NT2/D1 (cell line): ENCODE data around the gene ADGRD1.

Source experiments
- DNase-seq: peaks from one replicate; pipeline ENCODE4 v3.0.0-alpha.2; 2011; ENCODE audit warnings: low read depth, low spot score
- H3K27me3 ChIP-seq: 2 replicates; pipeline ENCODE4 v1.6.0; 2011; ENCODE audit warnings: mild to moderate bottlenecking; ENCODE audit not compliant: insufficient read length, insufficient read depth
- H3K36me3 ChIP-seq: 2 replicates; pipeline ENCODE4 v1.6.1; 2011; ENCODE audit warnings: mild to moderate bottlenecking, low read length, mixed read lengths; ENCODE audit not compliant: insufficient read depth, insufficient read length
- H3K4me1 ChIP-seq: 2 replicates; pipeline ENCODE4 v1.5.1; 2011; ENCODE audit not compliant: insufficient read depth, insufficient read length
- H3K4me3 ChIP-seq: 2 replicates; pipeline ENCODE4 v1.5.1; 2011; ENCODE audit warnings: low read depth; ENCODE audit not compliant: insufficient read length
- H3K9ac ChIP-seq: 2 replicates; pipeline ENCODE4 v1.6.0; 2011; ENCODE audit warnings: low read depth; ENCODE audit not compliant: insufficient read length
- H3K9me3 ChIP-seq: 2 replicates; pipeline ENCODE4 v1.5.1; 2011; ENCODE audit warnings: mild to moderate bottlenecking, low read length; ENCODE audit not compliant: insufficient read depth
- SUZ12 ChIP-seq: IDR thresholded peaks from 2 replicates; pipeline ENCODE4 v1.6.1; 2011; ENCODE audit not compliant: insufficient read length, insufficient read depth; ENCODE audit errors: extremely low read depth
- YY1 ChIP-seq: IDR thresholded peaks from 2 replicates; pipeline ENCODE4 v1.6.1; 2011; ENCODE audit not compliant: insufficient read length, insufficient read depth
- ZNF274 ChIP-seq: IDR thresholded peaks from 2 replicates; pipeline ENCODE4 v1.6.1; 2011; ENCODE audit warnings: mild to moderate bottlenecking, low read depth, low read length

Gene ADGRD1

DNA sequence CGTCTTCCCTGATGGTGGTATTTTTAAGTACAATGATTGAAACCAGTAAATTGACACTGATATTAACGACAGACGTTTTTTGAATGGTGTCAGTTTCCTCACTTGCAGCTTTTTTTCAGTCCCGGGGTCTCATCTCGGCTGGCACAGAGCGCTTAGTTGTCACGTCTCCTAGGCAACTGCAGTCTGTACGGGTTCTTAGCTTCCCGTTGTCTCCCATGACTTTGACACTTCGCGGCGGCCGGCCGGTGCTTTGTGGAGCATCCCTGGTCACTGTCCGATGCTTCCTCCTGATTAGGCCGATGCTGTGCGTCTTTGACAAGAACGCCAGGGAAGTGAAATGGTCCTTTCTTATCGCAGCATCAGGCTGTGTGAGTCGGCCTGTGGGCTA lies 67.4 kb downstream of the ADGRD1 start:
- Histone ChIP-seq H3K9ac (no peak overlapping the region), H3K27me3 (no peaks in the 10 kb centered on the region), H3K4me1 (no peaks in the 10 kb centered on the region), H3K9me3 (no peaks in the 10 kb centered on the region), H3K36me3 (no peaks in the 10 kb centered on the region), H3K4me3 (no peak overlapping the region)
- no peak for DNase-seq
- TF ChIP-seq SUZ12 = no peak
- no peak for TF ChIP-seq YY1
- no peak for TF ChIP-seq ZNF274

- Histone ChIP-seq H3K4me1 (no peaks in the 10 kb centered on the region), H3K36me3 (no peaks in the 10 kb centered on the region), H3K27me3 (no peaks in the 10 kb centered on the region), H3K9ac (no peak overlapping the region), H3K4me3 (no peak overlapping the region), H3K9me3 (no peaks in the 10 kb centered on the region)
- no peak for TF ChIP-seq SUZ12
- no peak for TF ChIP-seq YY1
- no peak for TF ChIP-seq ZNF274
- DNase-seq = no peak
These were observed 70.3 kb downstream of the ADGRD1 start for GRCh38 chr12:131024026-131024425.

DNA sequence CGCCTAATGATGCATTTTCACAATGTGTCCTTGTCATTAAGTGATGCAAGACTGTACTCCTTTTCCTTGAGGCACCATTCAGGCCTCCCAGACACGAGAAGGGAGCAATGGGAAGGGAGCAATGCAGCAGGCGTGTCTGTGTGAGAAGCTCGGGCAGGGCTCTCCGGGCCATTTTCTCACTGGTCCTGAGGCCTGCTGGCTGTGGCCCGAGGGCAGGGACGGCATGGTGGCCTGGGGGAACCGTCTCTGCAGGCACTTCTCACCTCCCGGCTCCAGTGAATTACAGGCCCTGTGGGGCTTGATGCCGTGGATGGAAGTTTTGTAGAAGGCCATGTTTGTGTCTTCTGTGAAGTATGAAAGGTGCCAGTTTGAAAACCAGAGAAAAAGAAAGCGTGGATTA lies 71.0 kb downstream of the ADGRD1 start:
- H3K9me3 ChIP-seq = no peaks in the 10 kb centered on the region
- no peak overlapping the region for H3K9ac ChIP-seq
- H3K36me3 ChIP-seq = no peaks in the 10 kb centered on the region
- no peaks in the 10 kb centered on the region for H3K4me1 ChIP-seq
- DNase-seq = no peak
- H3K27me3 ChIP-seq = no peaks in the 10 kb centered on the region
- H3K4me3 ChIP-seq = no peak overlapping the region
- TF ChIP-seq ZNF274 (no peak), YY1 (no peak), SUZ12 (no peak)

- no peaks in the 10 kb centered on the region for H3K9me3 ChIP-seq
- H3K4me1 ChIP-seq = no peaks in the 10 kb centered on the region
- H3K9ac ChIP-seq = no peak overlapping the region
- H3K36me3 ChIP-seq = no peaks in the 10 kb centered on the region
- H3K4me3 ChIP-seq = no peak overlapping the region
- no peak for DNase-seq
- H3K27me3 ChIP-seq = no peaks in the 10 kb centered on the region
- no peak for TF ChIP-seq ZNF274
These were observed 71.5 kb downstream of the ADGRD1 start for GRCh38 chr12:131025234-131025633.

DNA sequence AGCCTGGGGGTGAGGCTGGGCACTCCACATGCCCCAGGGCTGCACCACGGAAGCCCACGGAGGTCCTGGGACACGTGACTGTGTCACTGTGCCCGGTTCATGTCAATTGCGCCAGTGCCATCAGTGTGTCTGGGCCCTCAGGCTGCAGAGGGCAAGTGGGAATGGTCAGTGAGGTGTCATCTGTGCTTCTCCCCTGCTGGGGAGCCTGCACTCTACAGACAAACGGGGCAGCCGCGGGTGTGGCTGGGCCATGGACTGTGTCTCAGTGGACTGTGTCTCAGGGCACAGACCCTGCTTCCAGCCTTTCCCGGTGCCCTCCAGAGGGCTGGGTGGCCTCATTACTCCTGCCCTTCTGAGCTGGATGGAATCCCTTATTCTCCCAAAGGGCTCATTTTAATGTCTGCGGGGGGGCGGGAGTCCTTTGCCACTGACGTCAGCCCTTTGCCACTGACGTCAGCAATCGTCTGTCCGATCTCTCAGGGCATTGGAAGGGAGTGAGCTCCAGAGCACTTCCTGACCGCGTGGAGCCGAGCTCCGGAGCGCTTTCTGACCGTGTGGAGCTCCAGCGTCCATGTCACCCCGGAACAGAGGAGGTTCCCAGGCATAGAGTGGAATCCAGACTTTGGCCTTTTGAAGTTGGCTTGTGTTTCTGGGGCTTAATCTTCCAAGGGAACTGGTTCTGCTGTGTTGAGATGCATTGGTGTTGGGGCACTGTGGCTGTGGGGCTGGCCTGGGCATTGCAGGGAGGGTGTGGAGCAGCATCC lies 72.4 kb downstream of the ADGRD1 start:
- no peaks in the 10 kb centered on the region for H3K36me3 ChIP-seq
- TF ChIP-seq SUZ12 (no peak), YY1 (no peak), ZNF274 (no peak)
- no peaks in the 10 kb centered on the region for H3K9me3 ChIP-seq
- no peak overlapping the region for H3K4me3 ChIP-seq
- DNase-seq = no peak
- H3K4me1 ChIP-seq = peaks cover 2% of the 10 kb centered on the region
- H3K9ac ChIP-seq = peak overlapping the region; percentile 10
- no peaks in the 10 kb centered on the region for H3K27me3 ChIP-seq

DNA sequence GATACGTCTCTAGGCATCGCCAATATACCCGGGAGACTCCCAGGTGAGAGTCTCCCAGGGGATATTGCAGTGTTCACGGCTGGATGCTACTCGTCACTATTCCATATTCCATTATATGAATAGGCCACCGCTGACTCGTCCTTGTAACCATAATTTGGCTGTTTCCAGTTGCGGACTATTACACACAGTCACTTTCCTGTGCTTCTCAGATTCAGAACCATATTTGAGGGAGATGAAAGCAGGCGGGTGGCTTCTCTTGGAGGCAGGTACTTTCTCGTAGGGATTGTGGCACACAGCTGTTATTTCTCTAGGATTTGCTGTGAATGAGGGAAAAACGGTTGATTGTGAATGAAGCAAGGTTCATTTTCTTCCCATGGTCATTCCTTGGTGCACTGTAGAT lies 73.0 kb downstream of the ADGRD1 start:
- no peaks in the 10 kb centered on the region for H3K9me3 ChIP-seq
- H3K4me3 ChIP-seq = no peak overlapping the region
- no peak for DNase-seq
- TF ChIP-seq SUZ12 (no peak), YY1 (no peak), ZNF274 (no peak)
- H3K36me3 ChIP-seq = no peaks in the 10 kb centered on the region
- H3K4me1 ChIP-seq = peaks cover 7% of the 10 kb centered on the region
- H3K9ac ChIP-seq = no peak overlapping the region
- no peaks in the 10 kb centered on the region for H3K27me3 ChIP-seq

DNA sequence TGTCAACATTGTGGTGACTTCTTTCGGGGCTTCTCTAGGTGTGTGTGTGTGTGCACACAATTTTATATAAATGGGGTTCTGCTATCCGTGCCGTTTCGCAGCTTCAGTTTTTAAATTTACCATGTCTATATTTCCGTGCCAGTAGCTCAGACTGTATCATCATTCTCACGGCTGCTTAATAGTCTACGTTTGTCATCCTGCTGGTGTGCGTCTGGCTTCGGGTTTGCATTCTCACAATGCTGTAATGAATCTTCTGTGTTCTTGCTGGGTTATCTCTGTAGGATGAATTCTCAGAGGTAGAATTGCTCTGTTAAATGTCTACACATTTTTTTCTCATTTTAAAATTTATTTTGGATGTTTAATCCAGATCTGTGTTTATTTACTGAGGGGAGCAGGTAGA lies 73.6 kb downstream of the ADGRD1 start:
- no peak for TF ChIP-seq SUZ12
- no peak for TF ChIP-seq YY1
- no peak for TF ChIP-seq ZNF274
- H3K4me3 ChIP-seq = no peak overlapping the region
- no peak overlapping the region for H3K9ac ChIP-seq
- H3K4me1 ChIP-seq = peaks cover 10% of the 10 kb centered on the region
- no peaks in the 10 kb centered on the region for H3K9me3 ChIP-seq
- H3K27me3 ChIP-seq = no peaks in the 10 kb centered on the region
- no peaks in the 10 kb centered on the region for H3K36me3 ChIP-seq
- DNase-seq = no peak
